HEK293 (cell line): ENCODE data around the gene C2CD2.

Experiments used
- CTCF ChIA-PET: fragments of 350-600 bp; formaldehyde crosslinking; extraction: SDS; loops from one replicate; lab custom pipeline; 2021; ENCODE audit warnings: antibody characterized with exemption; lab: Yijun Ruan, JAX
- POLR2A ChIA-PET: fragments of 300-600 bp; formaldehyde crosslinking; extraction: SDS; loops from one replicate; lab custom pipeline; 2020; ENCODE audit warnings: antibody characterized with exemption, inconsistent platforms; lab: Yijun Ruan, JAX
- H3K27ac ChIP-seq: fragments of 200-500 bp; sonication (Bioruptor generic); 2 replicates; pipeline ENCODE4 v1.5.1; 2014; ENCODE audit warnings: low read depth, low read length, control low read depth, inconsistent platforms; ENCODE audit errors: extremely low read depth
- H3K36me3 ChIP-seq, 2 experiments: fragments of 200-500 bp in 1 of 2; sonication (Bioruptor generic) in 1 of 2; 1 replicate in 1 of 2; 2 replicates in 1 of 2; pipeline ENCODE4 v1.5.1; 2014 to 2017; ENCODE audit warnings: inconsistent platforms in 2 of 2, low read length in 2 of 2; ENCODE audit not compliant: control insufficient read depth in 2 of 2, insufficient read depth in 1 of 2
- H3K4me1 ChIP-seq: fragments of 200-500 bp; sonication (Bioruptor generic); 2 replicates; pipeline ENCODE4 v1.5.1; 2014; ENCODE audit warnings: mild to moderate bottlenecking, low read length, inconsistent platforms; ENCODE audit not compliant: control insufficient read depth, insufficient read depth
- H3K4me3 ChIP-seq: 2 replicates; pipeline ENCODE4 v1.5.1; 2011; ENCODE audit warnings: low read depth, mild to moderate bottlenecking, control low read depth, low read length, moderate library complexity
- H3K9me3 ChIP-seq: fragments of 200-500 bp; sonication (Bioruptor generic); 2 replicates; pipeline ENCODE4 v1.5.1; 2014; ENCODE audit warnings: low read depth, low read length, inconsistent platforms; ENCODE audit not compliant: control insufficient read depth, insufficient read depth
- HOXA7 ChIP-seq: sonication (generic); formaldehyde crosslinking; IDR thresholded peaks from 2 replicates; pipeline ENCODE4 v1.8.1; 2022; ENCODE audit warnings: missing genetic modification reagents, borderline replicate concordance
- YY1 ChIP-seq: fragments of 450-650 bp; formaldehyde crosslinking; IDR thresholded peaks from 2 replicates; pipeline ENCODE4 v1.5.1; 2018; ENCODE audit warnings: missing biosample characterization, missing genetic modification characterization
- ZBTB20 ChIP-seq: fragments of 450-650 bp; formaldehyde crosslinking; IDR thresholded peaks from 2 replicates; pipeline ENCODE4 v1.5.1; 2016; ENCODE audit warnings: missing biosample characterization, missing genetic modification characterization
- ZFP69B ChIP-seq: fragments of 450-650 bp; formaldehyde crosslinking; IDR thresholded peaks from 2 replicates; pipeline ENCODE4 v1.5.1; 2016; ENCODE audit warnings: missing biosample characterization, missing genetic modification characterization
- ZIC2 ChIP-seq: fragments of 450-650 bp; formaldehyde crosslinking; IDR thresholded peaks from 2 replicates; pipeline ENCODE4 v1.5.1; 2016; ENCODE audit warnings: missing biosample characterization, missing genetic modification characterization
- ZNF174 ChIP-seq: fragments of 450-650 bp; formaldehyde crosslinking; IDR thresholded peaks from 2 replicates; pipeline ENCODE4 v1.5.0; 2017; ENCODE audit warnings: missing biosample characterization, mild to moderate bottlenecking, missing genetic modification characterization
- ZNF266 ChIP-seq: fragments of 450-650 bp; formaldehyde crosslinking; IDR thresholded peaks from 2 replicates; pipeline ENCODE4 v1.5.1; 2016; ENCODE audit warnings: missing biosample characterization, missing genetic modification characterization, low read depth
- ZNF302 ChIP-seq: fragments of 450-650 bp; formaldehyde crosslinking; IDR thresholded peaks from 2 replicates; pipeline ENCODE4 v1.5.1; 2016; ENCODE audit warnings: missing biosample characterization, missing genetic modification characterization, low read depth
- ZNF37A ChIP-seq: fragments of 450-650 bp; IDR thresholded peaks from 2 replicates; pipeline ENCODE4 v1.5.1; 2018; ENCODE audit warnings: missing biosample characterization, missing genetic modification characterization
- ZNF521 ChIP-seq: fragments of 450-650 bp; formaldehyde crosslinking; IDR thresholded peaks from 2 replicates; pipeline ENCODE4 v1.5.1; 2017; ENCODE audit warnings: missing biosample characterization, mild to moderate bottlenecking, missing genetic modification characterization
- ZNF560 ChIP-seq: fragments of 450-650 bp; formaldehyde crosslinking; IDR thresholded peaks from 2 replicates; pipeline ENCODE4 v1.5.1; 2017; ENCODE audit warnings: missing biosample characterization, missing genetic modification characterization, borderline replicate concordance
- ZNF571 ChIP-seq: fragments of 450-650 bp; formaldehyde crosslinking; IDR thresholded peaks from 2 replicates; pipeline ENCODE4 v1.5.0; 2017; ENCODE audit warnings: missing biosample characterization, missing genetic modification characterization
- ZNF623 ChIP-seq: fragments of 450-650 bp; formaldehyde crosslinking; IDR thresholded peaks from 2 replicates; pipeline ENCODE4 v1.5.1; 2016; ENCODE audit warnings: missing biosample characterization, missing genetic modification characterization
- ZNF658 ChIP-seq: fragments of 450-650 bp; formaldehyde crosslinking; IDR thresholded peaks from 2 replicates; pipeline ENCODE4; 2016; ENCODE audit warnings: missing biosample characterization, missing genetic modification characterization
- ZNF830 ChIP-seq: fragments of 450-650 bp; IDR thresholded peaks from 2 replicates; pipeline ENCODE4 v1.5.0; 2018; ENCODE audit warnings: missing biosample characterization, missing genetic modification characterization, low read depth, mild to moderate bottlenecking, moderate library complexity
- TF ChIP-seq, protein P1 (sequence below): fragments of 450-650 bp; formaldehyde crosslinking; conservative IDR thresholded peaks from 2 replicates; pipeline ENCODE4 v1.5.1; 2016; ENCODE audit warnings: low read depth, missing biosample characterization, missing genetic modification characterization
- TF ChIP-seq, protein P2 (sequence below): fragments of 450-650 bp; formaldehyde crosslinking; IDR thresholded peaks from 2 replicates; pipeline ENCODE4 v1.5.1; 2017; ENCODE audit warnings: missing biosample characterization, missing genetic modification characterization
- TF ChIP-seq, protein P3 (sequence below): fragments of 450-650 bp; IDR thresholded peaks from 2 replicates; pipeline ENCODE4 v1.5.1; 2018; ENCODE audit warnings: missing biosample characterization, mild to moderate bottlenecking, missing genetic modification characterization
- TF ChIP-seq, protein P4 (sequence below): fragments of 450-650 bp; formaldehyde crosslinking; IDR thresholded peaks from 2 replicates; pipeline ENCODE4 v1.5.1; 2017; ENCODE audit warnings: missing biosample characterization, missing genetic modification characterization

C2CD2 gene

DNA sequence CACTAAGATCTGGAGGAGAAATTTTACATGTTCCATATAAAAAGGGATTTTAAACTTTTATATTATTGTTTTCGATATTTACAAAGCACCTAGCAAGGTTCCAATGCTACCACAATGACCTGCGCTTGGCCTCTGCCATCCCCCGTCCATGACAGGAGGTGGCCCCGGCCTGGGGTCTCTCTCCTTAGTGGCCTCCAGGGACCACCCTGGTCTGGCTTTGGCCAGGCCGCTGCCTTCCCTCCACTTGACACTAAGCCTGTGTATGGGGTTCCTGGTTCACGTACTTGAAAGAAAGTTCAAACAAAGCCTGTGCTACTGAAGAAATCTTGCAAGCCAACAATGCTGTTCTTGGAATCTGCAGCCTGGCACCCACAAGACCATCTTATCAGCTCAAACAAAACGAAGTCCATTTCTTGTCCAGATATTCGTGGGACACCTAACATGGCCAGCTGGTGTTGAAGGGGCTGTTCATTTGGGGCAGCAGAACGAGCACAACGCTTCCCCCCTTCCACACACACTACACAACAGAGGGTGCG lies 87.5 kb downstream of the C2CD2 start:
- no peaks in the 10 kb centered on the region for H3K36me3 ChIP-seq
- peaks cover 4% of the 10 kb centered on the region for H3K4me1 ChIP-seq
- CTCF ChIA-PET: interaction anchor here (1.1 to 1.2 kb wide), 2 partner anchors 50 to 254 kb away, joined by 3 to 4 read pairs; no protein-coding TSS in a partner anchor
- H3K4me3 ChIP-seq: no peak overlapping the region
- TF ChIP-seq HOXA7 (CRISPR knock-in tag): no peak
- TF ChIP-seq ZNF830 (tag by site-specific recombination): no peak
- TF ChIP-seq ZNF266 (tag by site-specific recombination): no peak
- TF ChIP-seq, protein P1, sequence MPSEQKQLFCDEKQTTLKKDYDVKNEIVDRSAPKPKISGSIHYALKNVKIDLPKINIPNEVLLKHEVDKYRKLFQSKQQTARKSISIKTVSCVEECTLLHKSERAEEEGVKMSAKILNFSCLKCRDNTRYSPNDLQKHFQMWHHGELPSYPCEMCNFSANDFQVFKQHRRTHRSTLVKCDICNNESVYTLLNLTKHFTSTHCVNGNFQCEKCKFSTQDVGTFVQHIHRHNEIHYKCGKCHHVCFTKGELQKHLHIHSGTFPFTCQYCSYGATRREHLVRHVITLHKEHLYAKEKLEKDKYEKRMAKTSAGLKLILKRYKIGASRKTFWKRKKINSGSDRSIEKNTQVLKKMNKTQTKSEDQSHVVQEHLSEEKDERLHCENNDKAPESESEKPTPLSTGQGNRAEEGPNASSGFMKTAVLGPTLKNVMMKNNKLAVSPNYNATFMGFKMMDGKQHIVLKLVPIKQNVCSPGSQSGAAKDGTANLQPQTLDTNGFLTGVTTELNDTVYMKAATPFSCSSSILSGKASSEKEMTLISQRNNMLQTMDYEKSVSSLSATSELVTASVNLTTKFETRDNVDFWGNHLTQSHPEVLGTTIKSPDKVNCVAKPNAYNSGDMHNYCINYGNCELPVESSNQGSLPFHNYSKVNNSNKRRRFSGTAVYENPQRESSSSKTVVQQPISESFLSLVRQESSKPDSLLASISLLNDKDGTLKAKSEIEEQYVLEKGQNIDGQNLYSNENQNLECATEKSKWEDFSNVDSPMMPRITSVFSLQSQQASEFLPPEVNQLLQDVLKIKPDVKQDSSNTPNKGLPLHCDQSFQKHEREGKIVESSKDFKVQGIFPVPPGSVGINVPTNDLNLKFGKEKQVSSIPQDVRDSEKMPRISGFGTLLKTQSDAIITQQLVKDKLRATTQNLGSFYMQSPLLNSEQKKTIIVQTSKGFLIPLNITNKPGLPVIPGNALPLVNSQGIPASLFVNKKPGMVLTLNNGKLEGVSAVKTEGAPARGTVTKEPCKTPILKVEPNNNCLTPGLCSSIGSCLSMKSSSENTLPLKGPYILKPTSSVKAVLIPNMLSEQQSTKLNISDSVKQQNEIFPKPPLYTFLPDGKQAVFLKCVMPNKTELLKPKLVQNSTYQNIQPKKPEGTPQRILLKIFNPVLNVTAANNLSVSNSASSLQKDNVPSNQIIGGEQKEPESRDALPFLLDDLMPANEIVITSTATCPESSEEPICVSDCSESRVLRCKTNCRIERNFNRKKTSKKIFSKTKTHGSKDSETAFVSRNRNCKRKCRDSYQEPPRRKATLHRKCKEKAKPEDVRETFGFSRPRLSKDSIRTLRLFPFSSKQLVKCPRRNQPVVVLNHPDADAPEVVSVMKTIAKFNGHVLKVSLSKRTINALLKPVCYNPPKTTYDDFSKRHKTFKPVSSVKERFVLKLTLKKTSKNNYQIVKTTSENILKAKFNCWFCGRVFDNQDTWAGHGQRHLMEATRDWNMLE (tag by site-specific recombination): no peak
- TF ChIP-seq ZBTB20 (tag by site-specific recombination): no peak
- no peak for TF ChIP-seq ZNF37A (tag by site-specific recombination)
- TF ChIP-seq ZNF302 (tag by site-specific recombination): no peak
- no peak for TF ChIP-seq ZNF658
- no peak for TF ChIP-seq YY1
- no peak for TF ChIP-seq ZNF521 (tag by site-specific recombination)
- no peak for TF ChIP-seq ZFP69B (tag by site-specific recombination)
- TF ChIP-seq, protein P2, sequence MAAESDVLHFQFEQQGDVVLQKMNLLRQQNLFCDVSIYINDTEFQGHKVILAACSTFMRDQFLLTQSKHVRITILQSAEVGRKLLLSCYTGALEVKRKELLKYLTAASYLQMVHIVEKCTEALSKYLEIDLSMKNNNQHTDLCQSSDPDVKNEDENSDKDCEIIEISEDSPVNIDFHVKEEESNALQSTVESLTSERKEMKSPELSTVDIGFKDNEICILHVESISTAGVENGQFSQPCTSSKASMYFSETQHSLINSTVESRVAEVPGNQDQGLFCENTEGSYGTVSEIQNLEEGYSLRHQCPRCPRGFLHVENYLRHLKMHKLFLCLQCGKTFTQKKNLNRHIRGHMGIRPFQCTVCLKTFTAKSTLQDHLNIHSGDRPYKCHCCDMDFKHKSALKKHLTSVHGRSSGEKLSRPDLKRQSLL (tag by site-specific recombination): no peak
- no peak for TF ChIP-seq ZNF623
- no peak for TF ChIP-seq ZNF571 (tag by site-specific recombination)
- TF ChIP-seq, protein P3, sequence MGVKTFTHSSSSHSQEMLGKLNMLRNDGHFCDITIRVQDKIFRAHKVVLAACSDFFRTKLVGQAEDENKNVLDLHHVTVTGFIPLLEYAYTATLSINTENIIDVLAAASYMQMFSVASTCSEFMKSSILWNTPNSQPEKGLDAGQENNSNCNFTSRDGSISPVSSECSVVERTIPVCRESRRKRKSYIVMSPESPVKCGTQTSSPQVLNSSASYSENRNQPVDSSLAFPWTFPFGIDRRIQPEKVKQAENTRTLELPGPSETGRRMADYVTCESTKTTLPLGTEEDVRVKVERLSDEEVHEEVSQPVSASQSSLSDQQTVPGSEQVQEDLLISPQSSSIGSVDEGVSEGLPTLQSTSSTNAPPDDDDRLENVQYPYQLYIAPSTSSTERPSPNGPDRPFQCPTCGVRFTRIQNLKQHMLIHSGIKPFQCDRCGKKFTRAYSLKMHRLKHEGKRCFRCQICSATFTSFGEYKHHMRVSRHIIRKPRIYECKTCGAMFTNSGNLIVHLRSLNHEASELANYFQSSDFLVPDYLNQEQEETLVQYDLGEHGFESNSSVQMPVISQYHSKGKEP: no peak
- TF ChIP-seq, protein P4, sequence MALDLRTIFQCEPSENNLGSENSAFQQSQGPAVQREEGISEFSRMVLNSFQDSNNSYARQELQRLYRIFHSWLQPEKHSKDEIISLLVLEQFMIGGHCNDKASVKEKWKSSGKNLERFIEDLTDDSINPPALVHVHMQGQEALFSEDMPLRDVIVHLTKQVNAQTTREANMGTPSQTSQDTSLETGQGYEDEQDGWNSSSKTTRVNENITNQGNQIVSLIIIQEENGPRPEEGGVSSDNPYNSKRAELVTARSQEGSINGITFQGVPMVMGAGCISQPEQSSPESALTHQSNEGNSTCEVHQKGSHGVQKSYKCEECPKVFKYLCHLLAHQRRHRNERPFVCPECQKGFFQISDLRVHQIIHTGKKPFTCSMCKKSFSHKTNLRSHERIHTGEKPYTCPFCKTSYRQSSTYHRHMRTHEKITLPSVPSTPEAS: no peak
- no peak for TF ChIP-seq ZNF560
- TF ChIP-seq ZNF174: no peak
- TF ChIP-seq ZIC2 (tag by site-specific recombination): no peak
- TF ChIP-seq, all 188 proteins: peak for 0
- Histone ChIP-seq H3K9me3 (no peaks in the 10 kb centered on the region), H3K27ac (no peak overlapping the region)
- POLR2A ChIA-PET: no interaction called here
